Measurements from ENCODE around the gene COQ10A.

Gene COQ10A

DNA sequence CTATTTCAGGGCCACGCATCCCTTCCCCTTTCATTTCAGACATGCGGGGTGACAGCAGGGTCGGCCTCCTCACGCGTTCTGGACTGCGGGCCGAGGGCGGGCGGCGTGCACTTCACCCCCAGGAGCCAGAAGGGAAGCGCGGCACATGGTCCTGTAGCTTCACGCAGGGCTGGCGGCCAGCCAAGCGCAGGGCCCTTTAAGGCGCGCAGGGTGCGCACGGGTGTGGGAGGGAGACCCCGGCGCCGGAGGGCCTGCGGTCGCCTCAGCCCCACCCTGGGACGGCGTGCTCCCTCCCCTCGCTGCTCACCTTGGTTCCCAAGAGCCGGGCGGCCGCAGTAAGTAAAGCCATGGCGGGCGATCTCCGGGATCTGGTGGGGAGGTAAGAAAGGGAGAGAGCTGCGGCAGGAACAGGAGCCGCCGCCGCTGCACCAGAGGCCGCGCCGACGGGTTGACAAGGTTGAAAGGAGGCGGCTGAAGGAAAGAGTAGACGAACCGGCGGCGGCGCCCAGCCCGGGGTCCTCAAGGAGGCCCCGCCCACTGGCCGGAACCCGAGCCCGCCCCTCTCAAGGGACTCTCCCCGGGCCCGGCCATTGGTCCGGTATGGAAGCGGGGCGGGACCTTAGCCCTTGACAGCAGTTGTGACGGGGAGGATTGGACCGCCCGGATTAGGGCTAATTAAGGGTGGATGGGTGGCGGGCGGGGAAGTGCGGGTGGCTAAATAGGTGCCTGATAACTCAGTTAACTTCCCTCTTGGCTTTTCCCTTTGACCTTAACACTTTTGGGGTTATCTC lies 33.3 kb downstream of the COQ10A start, which contains the start of gene CS:
Gene CS (minus strand): TSS at position 478 of the 791 bp plus-strand sequence. CDS start 129 bp downstream, at position 349.
- Histone ChIP-seq H3K36me3 (ENCODE audit: control insufficient read depth in 1 of 2, insufficient read depth in 2 of 2, low read length in 2 of 2) (peaks cover 0 to 3% of the 10 kb centered on the region in 2 donors), H3K9me3 (ENCODE audit: control insufficient read depth in 1 of 2, low read length in 2 of 2) (no peaks in the 10 kb centered on the region), H3K27ac (ENCODE audit: low read length) (peak within 1 kb of the TSS; percentile 98), H3K27me3 (ENCODE audit: low read depth, low read length) (no peaks in the 10 kb centered on the region), H3K4me1 (ENCODE audit: control insufficient read depth in 1 of 2, insufficient read depth in 2 of 2, low read length in 2 of 2) (peaks cover 13 to 56% of the 10 kb centered on the region in 2 donors), H3K4me3 (ENCODE audit: low read depth in 1 of 2, low read length in 2 of 2) (peak within 1 kb of the TSS; percentile 90 to 97)

DNA sequence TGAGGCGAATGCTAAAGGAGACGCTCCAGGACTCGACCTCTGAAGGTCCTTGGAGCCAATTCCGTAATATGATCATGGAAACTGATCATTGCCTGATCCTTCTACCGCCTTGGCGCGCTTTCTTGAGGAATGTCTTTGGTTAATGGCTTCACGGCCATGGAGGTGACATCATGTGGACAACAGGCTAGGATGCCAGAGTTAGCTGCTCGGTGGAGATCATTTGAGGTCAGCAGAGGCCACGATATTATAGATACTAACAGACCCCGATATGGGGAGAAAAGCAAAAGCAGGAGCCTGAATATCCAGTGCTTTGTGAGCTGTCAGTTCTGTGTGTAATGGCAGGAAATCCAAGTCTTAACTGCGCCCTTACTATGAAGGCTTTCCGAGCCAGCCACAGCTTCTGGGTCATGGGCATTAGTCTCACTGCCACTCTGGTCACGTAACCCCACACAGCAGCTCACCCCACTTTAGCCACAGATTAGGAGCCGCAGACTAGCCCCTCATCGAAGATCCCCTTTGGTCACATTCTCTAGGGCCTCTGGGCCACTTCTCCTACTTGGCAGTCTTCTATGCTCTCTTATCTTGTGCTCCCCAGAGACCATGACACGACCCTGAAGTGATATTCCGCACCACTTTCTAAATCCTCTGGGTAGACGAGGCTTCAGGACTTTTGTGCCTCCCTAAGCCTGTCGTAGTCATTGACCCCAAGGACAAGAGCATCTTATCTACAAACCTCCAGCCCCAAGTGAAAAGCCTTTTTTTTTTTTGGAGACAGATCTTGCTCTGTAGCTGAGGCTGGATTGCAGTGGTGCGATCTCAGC lies 34.1 kb downstream of the COQ10A start:
- peak overlapping the region; percentile 98 for H3K27ac ChIP-seq (ENCODE audit: low read length)
- no peaks in the 10 kb centered on the region for H3K9me3 ChIP-seq (ENCODE audit: control insufficient read depth in 1 of 2, low read length in 2 of 2)
- H3K27me3 ChIP-seq (ENCODE audit: low read depth, low read length): no peaks in the 10 kb centered on the region
- peak overlapping the region; percentile 90 to 97 for H3K4me3 ChIP-seq (ENCODE audit: low read depth in 1 of 2, low read length in 2 of 2)
- H3K36me3 ChIP-seq (ENCODE audit: control insufficient read depth in 1 of 2, insufficient read depth in 2 of 2, low read length in 2 of 2): peaks cover 0 to 3% of the 10 kb centered on the region in 2 donors
- peaks cover 13 to 56% of the 10 kb centered on the region in 2 donors for H3K4me1 ChIP-seq (ENCODE audit: control insufficient read depth in 1 of 2, insufficient read depth in 2 of 2, low read length in 2 of 2)

DNA sequence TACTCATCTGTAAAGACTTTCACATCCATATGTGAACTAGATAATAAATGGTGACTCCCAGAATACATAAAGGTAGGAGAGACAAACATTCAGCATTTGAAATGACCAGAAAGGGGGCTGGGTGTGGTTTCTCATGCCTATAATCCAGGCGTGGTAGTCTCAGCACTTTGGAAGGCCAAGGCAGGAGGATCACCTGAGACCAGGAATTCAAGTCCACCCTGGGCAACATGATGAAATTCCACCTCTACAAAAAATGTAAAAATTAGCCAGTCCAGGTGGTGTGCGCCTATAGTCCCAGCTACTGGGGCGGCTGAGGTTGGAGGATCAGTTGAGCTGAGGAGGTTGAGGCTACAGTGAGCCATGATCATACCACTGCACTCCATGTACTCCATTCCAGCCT lies 37.5 kb downstream of the COQ10A start:
- peaks cover 2 to 15% of the 10 kb centered on the region in 2 donors for H3K36me3 ChIP-seq (ENCODE audit: control insufficient read depth in 1 of 2, insufficient read depth in 2 of 2, low read length in 2 of 2)
- no peak overlapping the region for H3K27ac ChIP-seq (ENCODE audit: low read length)
- H3K4me3 ChIP-seq (ENCODE audit: low read depth in 1 of 2, low read length in 2 of 2): no peak overlapping the region
- no peaks in the 10 kb centered on the region for H3K27me3 ChIP-seq (ENCODE audit: low read depth, low read length)
- H3K4me1 ChIP-seq (ENCODE audit: control insufficient read depth in 1 of 2, insufficient read depth in 2 of 2, low read length in 2 of 2): peaks cover 8 to 23% of the 10 kb centered on the region in 2 donors
- no peaks in the 10 kb centered on the region for H3K9me3 ChIP-seq (ENCODE audit: control insufficient read depth in 1 of 2, low read length in 2 of 2)

DNA sequence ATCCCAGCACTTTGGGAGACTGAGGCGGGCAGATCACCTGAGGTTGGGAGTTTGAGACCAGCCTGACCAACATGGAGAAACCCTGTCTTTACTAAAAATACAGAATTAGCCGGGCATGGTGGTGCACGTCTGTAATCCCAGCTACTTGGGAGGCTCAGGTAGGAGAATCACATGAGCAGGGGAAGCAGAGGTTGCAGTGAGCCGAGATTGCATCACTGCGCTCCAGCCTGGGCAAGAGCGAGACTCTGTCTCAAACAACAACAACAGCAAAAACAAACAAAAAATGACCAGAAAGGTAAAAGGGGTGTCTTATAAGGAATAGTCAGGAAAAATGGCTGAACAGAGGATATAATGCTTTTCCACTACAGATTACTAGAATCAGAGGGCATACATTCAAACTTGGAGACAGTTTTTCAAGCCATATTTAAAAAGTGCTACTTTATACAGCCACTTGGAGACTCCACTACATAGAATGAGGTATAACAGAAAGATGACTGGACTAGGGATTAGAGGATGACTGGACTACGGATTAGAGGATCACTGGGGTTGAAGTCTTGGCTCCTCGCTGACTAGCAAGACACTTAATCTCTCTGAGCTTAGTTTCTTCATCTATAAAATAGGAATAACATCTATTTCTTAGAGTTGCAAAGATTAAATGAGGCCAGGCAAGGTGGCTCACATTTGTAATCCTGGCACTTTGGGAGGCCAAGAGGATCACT lies 38.3 kb downstream of the COQ10A start:
- H3K4me1 ChIP-seq (ENCODE audit: control insufficient read depth in 1 of 2, insufficient read depth in 2 of 2, low read length in 2 of 2): peaks cover 6 to 20% of the 10 kb centered on the region in 2 donors
- peaks cover 7 to 20% of the 10 kb centered on the region in 2 donors for H3K36me3 ChIP-seq (ENCODE audit: control insufficient read depth in 1 of 2, insufficient read depth in 2 of 2, low read length in 2 of 2)
- H3K9me3 ChIP-seq (ENCODE audit: control insufficient read depth in 1 of 2, low read length in 2 of 2): no peaks in the 10 kb centered on the region
- no peak overlapping the region for H3K27ac ChIP-seq (ENCODE audit: low read length)
- no peak overlapping the region for H3K4me3 ChIP-seq (ENCODE audit: low read depth in 1 of 2, low read length in 2 of 2)
- H3K27me3 ChIP-seq (ENCODE audit: low read depth, low read length): no peaks in the 10 kb centered on the region

DNA sequence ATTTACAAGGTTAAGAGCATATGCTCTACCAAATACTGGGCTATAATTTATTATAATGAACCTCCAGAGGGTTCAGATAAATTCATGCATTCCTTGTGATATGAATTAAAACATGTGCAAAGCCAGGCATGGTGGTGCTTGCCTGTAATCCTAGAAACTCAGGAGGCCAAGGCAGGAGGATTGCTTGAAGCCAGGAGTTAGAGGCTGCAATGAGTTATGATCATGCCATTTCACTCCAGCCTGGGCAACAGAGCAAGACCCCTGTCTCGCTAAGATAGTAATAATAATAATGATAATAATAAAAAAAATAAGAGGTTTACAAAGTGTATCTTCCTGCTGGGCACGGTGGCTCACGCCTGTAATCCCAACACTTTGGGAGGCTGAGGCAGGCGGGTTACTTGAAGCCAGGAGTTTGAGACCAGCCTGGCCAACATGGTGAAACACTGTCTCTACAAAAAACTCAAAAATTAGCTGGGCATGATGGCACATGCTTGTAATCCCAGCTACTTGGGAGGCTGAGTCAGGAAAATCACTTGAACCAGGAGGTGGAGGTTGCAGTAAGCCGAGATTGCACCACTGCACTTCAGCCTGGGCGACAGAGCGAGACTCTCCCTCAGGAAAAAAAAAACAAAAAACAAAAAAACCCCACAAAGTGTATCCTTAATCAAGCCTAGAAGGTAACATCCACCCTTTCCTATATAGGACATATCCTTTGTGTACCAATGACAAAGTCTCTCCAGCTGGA lies 40.7 kb downstream of the COQ10A start:
- Histone ChIP-seq H3K27ac (ENCODE audit: low read length) (no peak overlapping the region), H3K27me3 (ENCODE audit: low read depth, low read length) (no peaks in the 10 kb centered on the region), H3K9me3 (ENCODE audit: control insufficient read depth in 1 of 2, low read length in 2 of 2) (no peaks in the 10 kb centered on the region), H3K4me3 (ENCODE audit: low read depth in 1 of 2, low read length in 2 of 2) (no peak overlapping the region), H3K36me3 (ENCODE audit: control insufficient read depth in 1 of 2, insufficient read depth in 2 of 2, low read length in 2 of 2) (peaks cover 18 to 32% of the 10 kb centered on the region in 2 donors), H3K4me1 (ENCODE audit: control insufficient read depth in 1 of 2, insufficient read depth in 2 of 2, low read length in 2 of 2) (peaks cover 0 to under 1% of the 10 kb centered on the region in 2 donors)

DNA sequence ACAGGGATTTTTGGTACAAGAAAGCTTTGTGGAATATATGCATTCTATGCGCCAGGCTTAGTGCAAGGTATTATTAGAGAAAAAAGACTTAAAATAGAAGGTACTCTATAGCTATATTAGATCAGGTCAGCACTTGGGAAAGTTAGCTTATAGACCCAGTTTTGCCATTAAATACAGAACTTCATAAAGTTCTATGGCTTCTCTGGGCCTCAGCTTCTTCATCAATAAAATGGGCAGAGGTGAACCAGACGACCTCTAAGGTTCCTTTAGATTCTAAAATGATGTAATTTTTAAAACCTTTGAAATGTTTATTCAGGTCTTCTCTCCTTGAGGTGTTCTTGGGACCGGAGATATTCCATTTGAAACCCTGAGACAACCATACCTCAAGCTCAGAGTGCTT lies 42.0 kb downstream of the COQ10A start:
- H3K4me3 ChIP-seq (ENCODE audit: low read depth in 1 of 2, low read length in 2 of 2): no peak overlapping the region
- no peaks in the 10 kb centered on the region for H3K27me3 ChIP-seq (ENCODE audit: low read depth, low read length)
- H3K36me3 ChIP-seq (ENCODE audit: control insufficient read depth in 1 of 2, insufficient read depth in 2 of 2, low read length in 2 of 2): peaks cover 18 to 32% of the 10 kb centered on the region in 2 donors
- H3K9me3 ChIP-seq (ENCODE audit: control insufficient read depth in 1 of 2, low read length in 2 of 2): no peaks in the 10 kb centered on the region
- H3K27ac ChIP-seq (ENCODE audit: low read length): no peak overlapping the region
- H3K4me1 ChIP-seq (ENCODE audit: control insufficient read depth in 1 of 2, insufficient read depth in 2 of 2, low read length in 2 of 2): no peaks in the 10 kb centered on the region

DNA sequence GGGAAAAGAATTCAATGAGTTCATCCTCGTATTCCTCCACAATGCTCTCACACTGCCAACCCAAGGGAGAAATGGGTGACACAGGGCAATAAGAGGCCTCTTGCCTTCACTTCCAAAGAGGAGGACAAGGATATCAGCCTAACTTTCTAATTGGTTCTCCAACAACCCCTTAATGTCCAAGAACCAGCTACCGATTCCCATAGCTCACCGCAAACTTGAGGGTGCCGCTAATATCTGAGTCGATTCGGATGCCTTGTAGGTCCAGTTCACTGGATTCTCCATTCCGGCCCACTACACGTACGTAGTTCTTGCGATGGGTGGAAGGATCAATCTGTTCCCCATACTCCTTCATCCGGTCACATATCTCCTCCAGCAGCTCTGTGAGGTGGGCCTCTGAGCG lies 44.3 kb downstream of the COQ10A start:
- Histone ChIP-seq H3K4me1 (ENCODE audit: control insufficient read depth in 1 of 2, insufficient read depth in 2 of 2, low read length in 2 of 2) (peaks cover 0 to 13% of the 10 kb centered on the region in 2 donors), H3K9me3 (ENCODE audit: control insufficient read depth in 1 of 2, low read length in 2 of 2) (no peaks in the 10 kb centered on the region), H3K27ac (ENCODE audit: low read length) (no peak overlapping the region), H3K4me3 (ENCODE audit: low read depth in 1 of 2, low read length in 2 of 2) (no peak overlapping the region), H3K36me3 (ENCODE audit: control insufficient read depth in 1 of 2, insufficient read depth in 2 of 2, low read length in 2 of 2) (peaks cover 18 to 32% of the 10 kb centered on the region in 2 donors), H3K27me3 (ENCODE audit: low read depth, low read length) (no peaks in the 10 kb centered on the region)

DNA sequence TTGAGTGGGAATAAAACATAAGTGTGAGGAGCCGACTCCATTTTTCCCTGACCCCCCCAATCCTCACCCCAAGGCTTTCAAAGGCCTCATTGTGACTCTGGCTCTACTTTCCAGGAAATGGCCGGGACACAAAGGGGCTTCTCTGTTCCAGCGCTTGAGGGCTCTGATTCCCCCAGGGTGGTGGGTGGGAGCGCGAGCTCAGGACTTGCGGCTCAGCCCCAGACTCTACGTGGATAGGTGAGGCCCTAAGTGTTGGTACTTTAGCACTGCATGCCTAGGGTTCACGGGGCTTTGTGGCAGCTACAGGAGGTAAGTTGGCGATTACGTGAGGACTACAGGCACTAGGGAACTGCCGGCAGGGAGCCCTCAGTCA lies 48.5 kb downstream of the COQ10A start:
- peak overlapping the region; percentile 96 for H3K27ac ChIP-seq (ENCODE audit: low read length)
- H3K27me3 ChIP-seq (ENCODE audit: low read depth, low read length): no peaks in the 10 kb centered on the region
- peaks cover 0 to 13% of the 10 kb centered on the region in 2 donors for H3K4me1 ChIP-seq (ENCODE audit: control insufficient read depth in 1 of 2, insufficient read depth in 2 of 2, low read length in 2 of 2)
- no peaks in the 10 kb centered on the region for H3K9me3 ChIP-seq (ENCODE audit: control insufficient read depth in 1 of 2, low read length in 2 of 2)
- H3K4me3 ChIP-seq (ENCODE audit: low read depth in 1 of 2, low read length in 2 of 2): peak overlapping the region; percentile 79 to 85
- H3K36me3 ChIP-seq (ENCODE audit: control insufficient read depth in 1 of 2, insufficient read depth in 2 of 2, low read length in 2 of 2): peaks cover 24 to 27% of the 10 kb centered on the region in 2 donors

DNA sequence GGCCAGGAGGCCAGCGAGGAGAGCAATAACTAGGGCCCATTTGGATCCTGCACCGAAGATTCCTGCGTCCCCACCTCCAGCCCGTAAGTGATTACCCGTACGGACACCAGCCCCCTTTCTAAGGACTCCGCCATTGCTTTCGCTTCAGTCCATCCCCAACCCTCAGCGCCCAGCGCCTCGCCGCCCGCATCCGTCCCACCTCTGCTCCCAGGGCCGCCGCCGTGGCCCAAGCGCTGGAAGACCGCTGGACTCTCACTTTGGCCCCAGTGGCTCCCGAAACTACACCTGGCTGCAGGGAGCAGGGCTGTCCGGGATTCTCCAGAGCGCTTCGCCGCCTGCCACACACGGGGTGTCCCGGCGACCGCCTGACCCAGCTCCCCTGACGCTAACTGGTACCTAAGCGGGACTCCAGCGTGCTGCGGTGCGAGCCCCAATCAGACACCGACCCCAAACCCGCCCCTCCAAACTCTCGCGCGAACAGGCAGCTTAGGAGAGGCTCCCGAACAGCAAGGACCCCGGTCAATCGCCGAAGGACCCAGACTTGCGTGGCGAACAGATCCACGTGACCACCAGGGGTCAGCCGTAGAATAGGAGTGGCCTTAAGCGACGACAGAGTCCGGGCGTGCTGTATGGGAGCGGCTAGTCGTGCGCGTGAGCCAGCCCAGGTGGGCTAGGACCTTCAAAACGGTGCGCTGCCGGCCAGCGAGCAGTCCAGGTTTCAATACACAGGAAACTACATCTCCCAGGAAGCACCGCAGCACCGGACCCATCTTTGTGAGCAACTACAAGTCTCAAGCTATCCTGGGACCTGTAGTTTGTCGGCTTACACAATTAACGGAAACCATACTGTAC lies 49.1 kb downstream of the COQ10A start, which contains the start of gene CNPY2:
Gene CNPY2 (minus strand): TSS at position 367 of the 852 bp plus-strand sequence. CDS start 771 bp downstream, outside the sequence.
- Histone ChIP-seq H3K9me3 (ENCODE audit: control insufficient read depth in 1 of 2, low read length in 2 of 2) (no peaks in the 10 kb centered on the region), H3K27ac (ENCODE audit: low read length) (peak within 1 kb of the TSS; percentile 96), H3K27me3 (ENCODE audit: low read depth, low read length) (no peaks in the 10 kb centered on the region), H3K4me1 (ENCODE audit: control insufficient read depth in 1 of 2, insufficient read depth in 2 of 2, low read length in 2 of 2) (peaks cover 0 to 13% of the 10 kb centered on the region in 2 donors), H3K4me3 (ENCODE audit: low read depth in 1 of 2, low read length in 2 of 2) (peak within 1 kb of the TSS; percentile 79 to 85), H3K36me3 (ENCODE audit: control insufficient read depth in 1 of 2, insufficient read depth in 2 of 2, low read length in 2 of 2) (peaks cover 18 to 21% of the 10 kb centered on the region in 2 donors)

DNA sequence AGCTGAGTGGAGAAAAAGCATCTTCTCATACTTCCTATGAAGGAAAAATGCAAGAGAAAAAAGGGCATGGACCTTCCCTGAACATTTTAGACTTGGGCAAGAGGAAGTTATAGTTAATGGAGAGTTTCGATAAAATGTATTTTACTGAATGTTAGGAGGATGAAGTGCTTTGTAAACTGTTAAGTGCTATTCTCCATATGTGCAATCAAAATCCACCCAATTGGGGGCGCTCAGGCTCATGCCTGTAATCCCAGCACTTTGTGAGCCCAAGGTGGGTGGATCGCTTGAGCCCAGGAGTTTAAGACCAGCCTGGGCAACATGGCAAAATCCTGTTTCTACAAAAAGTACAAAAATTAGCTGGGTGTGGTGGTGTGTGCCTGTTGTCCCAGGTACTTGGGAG lies 50.9 kb downstream of the COQ10A start:
- Histone ChIP-seq H3K9me3 (ENCODE audit: control insufficient read depth in 1 of 2, low read length in 2 of 2) (no peaks in the 10 kb centered on the region), H3K4me3 (ENCODE audit: low read depth in 1 of 2, low read length in 2 of 2) (no peak overlapping the region), H3K4me1 (ENCODE audit: control insufficient read depth in 1 of 2, insufficient read depth in 2 of 2, low read length in 2 of 2) (peaks cover 0 to 13% of the 10 kb centered on the region in 2 donors), H3K27ac (ENCODE audit: low read length) (no peak overlapping the region), H3K36me3 (ENCODE audit: control insufficient read depth in 1 of 2, insufficient read depth in 2 of 2, low read length in 2 of 2) (peaks cover 23 to 25% of the 10 kb centered on the region in 2 donors), H3K27me3 (ENCODE audit: low read depth, low read length) (no peaks in the 10 kb centered on the region)
